ENCODE data around the gene NOXO1. TPM values are rescaled to one million over a fixed set of nuclear protein-coding genes. Genes with fewer than 3 reads are reported as not detected.
A peak's percentile ranks its signal among the peaks of the same experiment; 100 is the strongest.

The NOXO1 gene
- total RNA-seq, 1 donor from 2014 or later = 1.5 TPM

GRCh38 chr16:1971796-1972489 is 9.3 kb downstream of the NOXO1 start, which contains the start of gene TBL3:
TBL3 (plus strand) TSS chr16:1972053; CDS start chr16:1972165, 112 bp downstream.
- H3K9me3 Mint-ChIP-seq (ENCODE audit: low read depth) = no peaks in the 10 kb centered on the region
- H3K4me1 Mint-ChIP-seq (ENCODE audit: low read depth) = peaks cover 14% of the 10 kb centered on the region
- peak within 1 kb of the TSS; percentile 97 for H3K27ac Mint-ChIP-seq
- no peak for TF ChIP-seq CTCF (IDR thresholded peaks at IDR 0.05; ENCODE audit: unreplicated experiment)
- DNase-seq (ENCODE audit: low spot score, unreplicated experiment) = peak; percentile 89
- H3K36me3 Mint-ChIP-seq (ENCODE audit: insufficient read depth) = peaks cover 5% of the 10 kb centered on the region
- no peaks in the 10 kb centered on the region for H3K27me3 Mint-ChIP-seq
- H3K4me3 Mint-ChIP-seq (ENCODE audit: low read depth) = peak within 1 kb of the TSS; percentile 93

- no peak overlapping the region for H3K4me3 Mint-ChIP-seq (ENCODE audit: low read depth)
- TF ChIP-seq CTCF (IDR thresholded peaks at IDR 0.05; ENCODE audit: unreplicated experiment) = no peak
- H3K27me3 Mint-ChIP-seq = no peaks in the 10 kb centered on the region
- DNase-seq (ENCODE audit: low spot score, unreplicated experiment) = no peak
- H3K36me3 Mint-ChIP-seq (ENCODE audit: insufficient read depth) = peaks cover 4% of the 10 kb centered on the region
- H3K4me1 Mint-ChIP-seq (ENCODE audit: low read depth) = peaks cover 26% of the 10 kb centered on the region
- no peak overlapping the region for H3K27ac Mint-ChIP-seq
- H3K9me3 Mint-ChIP-seq (ENCODE audit: low read depth) = no peaks in the 10 kb centered on the region
Observed at GRCh38 chr16:1968146-1968953, 12.9 kb downstream of the NOXO1 start.

GRCh38 chr16:1966460-1966859 is 14.8 kb downstream of the NOXO1 start, which contains the start of gene RNF151:
RNF151 (plus strand) TSS chr16:1966856; CDS start chr16:1966882, 26 bp downstream.
- Mint-ChIP-seq H3K27ac (peak within 1 kb of the TSS; percentile 97), H3K4me3 (ENCODE audit: low read depth) (peak within 1 kb of the TSS; percentile 88), H3K27me3 (no peaks in the 10 kb centered on the region), H3K9me3 (ENCODE audit: low read depth) (no peaks in the 10 kb centered on the region), H3K4me1 (ENCODE audit: low read depth) (peaks cover 20% of the 10 kb centered on the region), H3K36me3 (ENCODE audit: insufficient read depth) (peaks cover 12% of the 10 kb centered on the region)
- DNase-seq (ENCODE audit: low spot score, unreplicated experiment) = no peak
- no peak for TF ChIP-seq CTCF (IDR thresholded peaks at IDR 0.05; ENCODE audit: unreplicated experiment)

- Mint-ChIP-seq H3K27ac (peak overlapping the region; percentile 97), H3K36me3 (ENCODE audit: insufficient read depth) (peaks cover 16% of the 10 kb centered on the region), H3K4me1 (ENCODE audit: low read depth) (peaks cover 24% of the 10 kb centered on the region), H3K4me3 (ENCODE audit: low read depth) (peak overlapping the region; percentile 88), H3K27me3 (no peaks in the 10 kb centered on the region), H3K9me3 (ENCODE audit: low read depth) (no peaks in the 10 kb centered on the region)
- TF ChIP-seq CTCF (IDR thresholded peaks at IDR 0.05; ENCODE audit: unreplicated experiment) = no peak
- no peak for DNase-seq (ENCODE audit: low spot score, unreplicated experiment)
Observed at GRCh38 chr16:1965396-1966001, 15.8 kb downstream of the NOXO1 start.
